Loucy (cell line): ENCODE results near the gene RIMBP2.

Source experiments
- EZH2phosphoT487 ChIP-seq: fragments of 200-600 bp; IDR thresholded peaks from 2 replicates; pipeline ENCODE4 v1.6.1; 2018; ENCODE audit warnings: antibody characterized with exemption, mild to moderate bottlenecking, moderate library complexity, borderline replicate concordance
- TF ChIP-seq, protein P1 (sequence below): fragments of 200-600 bp; sonication (generic); conservative IDR thresholded peaks from 2 replicates; pipeline ENCODE4 v1.5.1; 2014; ENCODE audit warnings: mild to moderate bottlenecking, antibody characterized with exemption, low read length

DNA sequence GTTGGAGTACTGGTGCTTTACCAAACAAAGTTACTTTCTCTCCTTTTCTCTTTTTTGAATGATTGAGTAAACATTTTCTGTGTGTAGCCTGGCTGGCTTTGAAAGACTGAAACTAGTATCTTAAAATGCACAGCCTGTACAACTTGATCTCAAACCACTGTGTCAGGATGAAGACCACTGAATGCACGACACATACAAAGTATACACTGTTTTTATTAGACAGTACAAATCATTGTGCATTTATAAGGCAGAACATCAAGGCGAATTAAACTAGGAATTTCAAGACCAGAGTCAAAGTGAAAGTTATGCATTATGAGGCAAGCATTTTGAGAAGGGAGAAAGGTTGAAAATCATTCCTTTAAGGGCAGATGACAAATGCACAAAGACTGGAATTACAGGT lies 319.4 kb downstream of the RIMBP2 start:
- TF ChIP-seq, protein P1, sequence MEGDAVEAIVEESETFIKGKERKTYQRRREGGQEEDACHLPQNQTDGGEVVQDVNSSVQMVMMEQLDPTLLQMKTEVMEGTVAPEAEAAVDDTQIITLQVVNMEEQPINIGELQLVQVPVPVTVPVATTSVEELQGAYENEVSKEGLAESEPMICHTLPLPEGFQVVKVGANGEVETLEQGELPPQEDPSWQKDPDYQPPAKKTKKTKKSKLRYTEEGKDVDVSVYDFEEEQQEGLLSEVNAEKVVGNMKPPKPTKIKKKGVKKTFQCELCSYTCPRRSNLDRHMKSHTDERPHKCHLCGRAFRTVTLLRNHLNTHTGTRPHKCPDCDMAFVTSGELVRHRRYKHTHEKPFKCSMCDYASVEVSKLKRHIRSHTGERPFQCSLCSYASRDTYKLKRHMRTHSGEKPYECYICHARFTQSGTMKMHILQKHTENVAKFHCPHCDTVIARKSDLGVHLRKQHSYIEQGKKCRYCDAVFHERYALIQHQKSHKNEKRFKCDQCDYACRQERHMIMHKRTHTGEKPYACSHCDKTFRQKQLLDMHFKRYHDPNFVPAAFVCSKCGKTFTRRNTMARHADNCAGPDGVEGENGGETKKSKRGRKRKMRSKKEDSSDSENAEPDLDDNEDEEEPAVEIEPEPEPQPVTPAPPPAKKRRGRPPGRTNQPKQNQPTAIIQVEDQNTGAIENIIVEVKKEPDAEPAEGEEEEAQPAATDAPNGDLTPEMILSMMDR: no peak
- no peak for TF ChIP-seq EZH2phosphoT487
